GM23248 (cell line): ENCODE data around the gene BCL11B.

ENCODE experiments used
- EZH2 ChIP-seq: fragments of 200-600 bp; sonication (generic); IDR thresholded peaks from 2 replicates; pipeline ENCODE4 v1.6.1; 2018; ENCODE audit warnings: antibody characterized with exemption, mild to moderate bottlenecking; ENCODE audit not compliant: insufficient read depth, poor library complexity, severe bottlenecking
- EZH2phosphoT487 ChIP-seq: fragments of 200-600 bp; sonication (generic); IDR thresholded peaks from 2 replicates; pipeline ENCODE4 v1.6.1; 2018; ENCODE audit warnings: antibody characterized with exemption, moderate library complexity, mild to moderate bottlenecking, low read depth; ENCODE audit not compliant: insufficient read depth

GRCh38 chr14:99238216-99238615, 33.8 kb downstream of the BCL11B start:
- TF ChIP-seq EZH2phosphoT487: no peak
- TF ChIP-seq EZH2: no peak
